H1 (cell line): ENCODE data around the gene EFCAB6. TPM values are rescaled to one million over a fixed set of nuclear protein-coding genes. Genes with fewer than 3 reads are reported as not detected.

Experiments used
- CTCF ChIA-PET: fragments of 300-600 bp; sonication (Branson Sonifier 250); formaldehyde crosslinking; loops from one replicate; lab custom pipeline; 2021; ENCODE audit not compliant: partially characterized antibody; lab: Charles Lee
- POLR2A ChIA-PET: fragments of 300-600 bp; sonication (Branson Sonifier 250); formaldehyde crosslinking; loops from one replicate; lab custom pipeline; 2021; ENCODE audit warnings: inconsistent platforms; ENCODE audit not compliant: partially characterized antibody; lab: Charles Lee
- DNase-seq, 2 experiments: peaks; one replicate each; pipeline versions ENCODE4 v3.0.0 to v3.0.0-alpha.2; 2010 to 2022; ENCODE audit warnings: low spot score in 2 of 2, low read depth in 1 of 2, mixed read lengths in 1 of 2
- FAIRE-seq: peaks from 2 replicates; lab custom pipeline; 2011; peaks lifted over from hg19 to GRCh38; lab: Jason Lieb, UNC
- H2AFZ ChIP-seq: 2 replicates; pipeline ENCODE4 v1.8.1; 2012; ENCODE audit warnings: low read length, inconsistent platforms
- H2AK5ac ChIP-seq: 2 replicates; pipeline ENCODE4 v1.6.1; 2013; ENCODE audit warnings: low read depth, low read length
- H2BK120ac ChIP-seq: replicated peaks from 2 replicates; pipeline ENCODE3; 2013; ENCODE audit warnings: low read depth, low read length, inconsistent platforms
- H2BK12ac ChIP-seq: 2 replicates; pipeline ENCODE4 v1.6.1; 2013; ENCODE audit warnings: low read depth, low read length
- H2BK15ac ChIP-seq: 2 replicates; pipeline ENCODE4 v1.6.1; 2013; ENCODE audit warnings: low read length
- H2BK20ac ChIP-seq: 2 replicates; pipeline ENCODE4 v1.6.1; 2013; ENCODE audit warnings: low read length
- H2BK5ac ChIP-seq: 2 replicates; pipeline ENCODE4 v1.6.1; 2013; ENCODE audit warnings: low read depth, low read length
- H3K14ac ChIP-seq: 2 replicates; pipeline ENCODE4 v1.6.1; 2013; ENCODE audit warnings: inconsistent platforms; ENCODE audit not compliant: insufficient read length
- H3K18ac ChIP-seq: 2 replicates; pipeline ENCODE4 v1.6.1; 2013; ENCODE audit warnings: low read length; ENCODE audit errors: extremely low read depth
- H3K23ac ChIP-seq: 2 replicates; pipeline ENCODE4 v1.6.1; 2013; ENCODE audit warnings: inconsistent platforms; ENCODE audit not compliant: insufficient read length
- H3K23me2 ChIP-seq: 2 replicates; pipeline ENCODE4 v1.6.1; 2013; ENCODE audit warnings: low read depth, low read length
- H3K27ac ChIP-seq: 2 replicates; pipeline ENCODE4 v1.6.1; 2011; ENCODE audit warnings: low read depth, low read length, inconsistent platforms
- H3K27me3 ChIP-seq, 4 experiments: replicated peaks in 1 of 4; 1 replicate in 1 of 4; 2 replicates in 3 of 4; pipeline versions ENCODE4 v1.6.1 to v1.8.1; 2011 to 2013; ENCODE audit warnings: low read length in 3 of 4, mild to moderate bottlenecking in 3 of 4, inconsistent platforms in 2 of 4, mixed read lengths in 2 of 4, moderate library complexity in 1 of 4; ENCODE audit not compliant: control insufficient read depth in 3 of 4, insufficient read depth in 3 of 4; ENCODE audit errors: extremely low read depth in 1 of 4
- H3K36me3 ChIP-seq, 4 experiments: 2 replicates each; pipeline versions ENCODE4 v1.6.1 to v1.8.1; 2011 to 2013; ENCODE audit warnings: mild to moderate bottlenecking in 4 of 4, low read length in 3 of 4, moderate library complexity in 2 of 4, control low read depth in 1 of 4, inconsistent platforms in 1 of 4; ENCODE audit not compliant: insufficient read depth in 4 of 4, control insufficient read depth in 2 of 4
- H3K4ac ChIP-seq: replicated peaks from 2 replicates; pipeline ENCODE3; 2013; ENCODE audit warnings: low read length, low read depth, mixed read lengths, inconsistent platforms; ENCODE audit not compliant: insufficient read length
- H3K4me1 ChIP-seq, 4 experiments: replicated peaks in 1 of 4; 1 replicate in 1 of 4; 2 replicates in 3 of 4; pipeline versions ENCODE4 v1.6.1 to v1.8.1; 2011 to 2013; ENCODE audit warnings: low read length in 3 of 4, inconsistent platforms in 2 of 4, mixed read lengths in 1 of 4; ENCODE audit not compliant: insufficient read depth in 4 of 4, control insufficient read depth in 3 of 4
- H3K4me2 ChIP-seq, 2 experiments: 2 replicates each; pipeline versions ENCODE4 v1.6.1 to v1.8.1; 2011 to 2013; ENCODE audit warnings: low read depth in 2 of 2, low read length in 2 of 2, control low read depth in 1 of 2, inconsistent platforms in 1 of 2, mild to moderate bottlenecking in 1 of 2; ENCODE audit not compliant: insufficient read depth in 1 of 2
- H3K4me3 ChIP-seq, 4 experiments: fragments of 200-600, 300-600 bp in 1 of 4; sonication (generic), shearing (Covaris generic), sonication (Bioruptor Twin) in 1 of 4; 2 replicates each; pipeline versions ENCODE4 v1.5.1 to v1.8.1; 2011 to 2016; ENCODE audit warnings: low read length in 4 of 4, low read depth in 3 of 4, control low read depth in 2 of 4, inconsistent platforms in 2 of 4, mild to moderate bottlenecking in 2 of 4, mixed read lengths in 1 of 4, moderate library complexity in 1 of 4; ENCODE audit not compliant: insufficient read depth in 2 of 4; ENCODE audit errors: extremely low read depth in 1 of 4
- H3K56ac ChIP-seq: replicated peaks from 2 replicates; pipeline ENCODE3; 2013; ENCODE audit warnings: low read depth, mild to moderate bottlenecking, mixed read lengths, low read length, inconsistent platforms; ENCODE audit not compliant: insufficient read length
- H3K79me1 ChIP-seq: 2 replicates; pipeline ENCODE4 v1.6.1; 2013; ENCODE audit warnings: low read depth, low read length, control low read depth
- H3K79me2 ChIP-seq, 2 experiments: 2 replicates each; pipeline versions ENCODE4 v1.6.1 to v1.8.1; 2012 to 2013; ENCODE audit warnings: low read length in 2 of 2, mild to moderate bottlenecking in 2 of 2, inconsistent platforms in 1 of 2; ENCODE audit not compliant: insufficient read depth in 2 of 2, control insufficient read depth in 1 of 2
- H3K9ac ChIP-seq, 4 experiments: replicated peaks in 1 of 4; 1 replicate in 1 of 4; 2 replicates in 3 of 4; pipeline versions ENCODE4 v1.6.1 to v1.8.1; 2011 to 2013; ENCODE audit warnings: low read depth in 3 of 4, low read length in 3 of 4, control low read depth in 2 of 4, mild to moderate bottlenecking in 2 of 4, moderate library complexity in 2 of 4, inconsistent platforms in 1 of 4; ENCODE audit errors: extremely low read depth in 1 of 4
- H3K9me3 ChIP-seq, 2 experiments: 2 replicates each; pipeline versions ENCODE4 v1.6.1 to v1.8.1; 2012 to 2013; ENCODE audit warnings: mild to moderate bottlenecking in 2 of 2, moderate library complexity in 2 of 2, control low read depth in 1 of 2, inconsistent platforms in 1 of 2, low read depth in 1 of 2, low read length in 1 of 2, mixed read lengths in 1 of 2; ENCODE audit not compliant: insufficient read depth in 2 of 2
- H4K20me1 ChIP-seq, 2 experiments: replicated peaks in 1 of 2; 2 replicates each; pipeline versions ENCODE3 to v1.8.1; 2011 to 2013; ENCODE audit warnings: inconsistent platforms in 2 of 2, low read length in 2 of 2, mild to moderate bottlenecking in 1 of 2; ENCODE audit not compliant: insufficient read depth in 2 of 2, control insufficient read depth in 1 of 2
- H4K5ac ChIP-seq: 2 replicates; pipeline ENCODE4 v1.6.1; 2013; ENCODE audit warnings: low read length, low read depth, mixed read lengths, inconsistent platforms; ENCODE audit not compliant: insufficient read length
- H4K8ac ChIP-seq: 2 replicates; pipeline ENCODE4 v1.8.0; 2013; ENCODE audit warnings: mild to moderate bottlenecking, moderate library complexity, low read length, inconsistent platforms; ENCODE audit not compliant: insufficient read depth; ENCODE audit errors: extremely low read depth
- H4K91ac ChIP-seq: replicated peaks from 2 replicates; pipeline ENCODE3; 2013; ENCODE audit warnings: low read length, mixed read lengths, inconsistent platforms; ENCODE audit not compliant: insufficient read length
- EGR1 ChIP-seq: IDR thresholded peaks from 2 replicates; pipeline ENCODE4 v1.6.1; 2011; ENCODE audit warnings: low read depth, low read length, borderline replicate concordance
- WGBS, 2 experiments: shearing (Covaris generic) in 1 of 2; methylation state at CpG; one replicate each; pipeline versions ENCODE4 v1.1.6 to v1.1.7; 2013 to 2015; ENCODE audit warnings: low lambda C conversion rate in 2 of 2, mixed read lengths in 2 of 2, inconsistent platforms in 1 of 2, low coverage in 1 of 2, missing lambda C conversion rate in 1 of 2; ENCODE audit not compliant: insufficient replicate concordance in 2 of 2, insufficient coverage in 1 of 2, insufficient read length in 1 of 2; ENCODE audit errors: extremely low coverage in 1 of 2, missing lambda C conversion rate in 1 of 2; 5-methylcytosine and 5-hydroxymethylcytosine counted together
- polyA plus RNA-seq, 7 experiments: library from polyadenylated mRNA; depleted of rRNA in 3 of 7; stranded (reverse) in 5 of 7; unstranded in 2 of 7; fragments of >200 nt in 5 of 7; fragments of 200-250 nt in 2 of 7; gene quantifications; 1 replicate in 5 of 7; 2 replicates in 1 of 7; 4 replicates in 1 of 7; pipeline versions ENCODE4 v1.2.1 to v1.2.3, GENCODE V29; 2011 to 2013; ENCODE audit warnings: missing spikeins in 2 of 7, mixed read lengths in 2 of 7
- total RNA-seq: library from RNA; stranded (reverse); fragmentation: NEBNext Ultra II Directional; extraction: Animal tissue kit (Norgen Biotek cat#: 25700); gene quantifications from 2 replicates; pipeline ENCODE4 v1.2.1, GENCODE V29; 2021

EFCAB6 gene
- total and polyA plus RNA-seq, 2 of the 8 experiments (the other 6 are each of a cell fraction or from before 2014, with no cell fraction given), result 0.32 to 1.7 TPM

DNA sequence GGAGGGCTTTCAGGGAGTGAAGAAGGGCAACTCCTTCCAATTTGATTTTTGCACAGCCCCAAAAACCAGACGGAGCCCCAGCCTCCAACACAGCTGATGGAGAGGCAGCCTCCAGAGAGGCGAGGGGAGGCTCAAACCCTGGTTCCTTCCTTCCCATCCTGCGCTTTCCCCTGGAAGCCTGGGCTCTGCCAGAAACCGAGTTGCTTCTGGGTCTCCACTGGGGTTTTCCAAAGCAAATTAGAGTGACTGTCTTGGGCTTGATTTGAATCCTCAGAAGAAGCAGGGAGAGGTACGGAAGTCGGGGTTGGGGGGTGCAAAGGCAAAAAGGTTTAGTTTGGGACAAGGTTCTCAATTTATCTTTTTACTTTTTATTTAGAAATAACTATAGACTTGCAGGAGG, 271.1 kb downstream of the EFCAB6 start:
- Histone ChIP-seq H3K23me2 (no peaks in the 10 kb centered on the region), H2BK20ac (no peak overlapping the region), H2BK5ac (no peak overlapping the region), H2AFZ (no peak overlapping the region), H3K27ac (no peak overlapping the region), H3K9me3 (peaks cover 5 to 11% of the 10 kb centered on the region in 2 experiments; a peak in 3 of 4 replicates), H3K56ac (no peak overlapping the region), H3K4me2 (no peak overlapping the region), H4K5ac (no peak overlapping the region), H3K4me3 (no peak overlapping the region), H3K79me1 (no peaks in the 10 kb centered on the region), H3K4me1 (no peaks in the 10 kb centered on the region; a peak in 1 of 7 replicates), H3K79me2 (no peaks in the 10 kb centered on the region), H4K20me1 (no peaks in the 10 kb centered on the region), H3K9ac (no peak overlapping the region), H3K18ac (no peak overlapping the region), H3K27me3 (no peaks in the 10 kb centered on the region), H3K23ac (no peak overlapping the region), H3K4ac (no peak overlapping the region), H3K14ac (no peak overlapping the region), H4K91ac (no peak overlapping the region), H2BK120ac (no peak overlapping the region), H4K8ac (no peak overlapping the region), H2BK12ac (no peak overlapping the region), H2AK5ac (no peak overlapping the region), H2BK15ac (no peak overlapping the region), H3K36me3 (no peaks in the 10 kb centered on the region)
- CTCF ChIA-PET, result interaction anchor here (1.4 kb wide), 1 partner anchor 16 kb away, joined by 3 read pairs; no protein-coding TSS in a partner anchor
- FAIRE-seq, result no peak
- 89% methylated on average over 6 of the region's 6 CpGs; no CpG with 5 or more reads in 1 of the 2 experiments for WGBS, 2 experiments
- no peak for DNase-seq
- POLR2A ChIA-PET, result no interaction called here
- TF ChIP-seq EGR1, result no peak
